NCI-H1417 treated with DMSO at 0.1 percent for 48 hours (cell line): Measurements from ENCODE around the gene MFSD2A.
A peak's percentile ranks its signal among the peaks of the same experiment; 100 is the strongest.
"Not testable (repeated sequence)": the region's sequence is repeated elsewhere in the genome, so short reads cannot be mapped to it uniquely, and the experiment has no call there.

Experiments used
- DNase-seq: peaks from one replicate; lab custom pipeline; 2025; lab: John Stamatoyannopoulos, UW

Gene MFSD2A

DNA sequence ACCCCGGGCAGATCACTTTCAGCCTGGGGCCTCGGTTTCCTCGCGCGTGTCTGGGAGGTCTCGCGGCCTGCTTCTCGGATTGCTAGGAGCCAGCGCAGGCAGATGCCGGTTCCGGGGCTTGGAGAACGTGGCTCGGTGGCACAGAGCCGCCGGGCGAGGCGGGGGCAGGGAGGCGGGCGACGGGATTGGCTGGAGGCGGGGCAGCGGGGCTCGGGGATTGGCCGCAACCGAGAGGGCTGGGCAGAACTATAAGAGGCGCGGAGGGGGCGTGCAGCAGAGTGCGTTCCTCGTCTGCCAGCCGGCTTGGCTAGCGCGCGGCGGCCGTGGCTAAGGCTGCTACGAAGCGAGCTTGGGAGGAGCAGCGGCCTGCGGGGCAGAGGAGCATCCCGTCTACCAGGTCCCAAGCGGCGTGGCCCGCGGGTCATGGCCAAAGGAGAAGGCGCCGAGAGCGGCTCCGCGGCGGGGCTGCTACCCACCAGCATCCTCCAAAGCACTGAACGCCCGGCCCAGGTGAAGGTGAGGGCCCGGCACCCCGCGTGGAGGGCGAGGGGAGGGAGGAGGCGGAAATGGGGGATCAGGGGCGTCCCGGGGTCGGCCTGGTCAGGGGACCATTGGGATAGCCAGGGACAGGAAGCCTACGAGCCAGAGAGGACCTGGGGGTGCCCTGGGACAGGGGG is at the start of gene MFSD2A:
Gene MFSD2A, plus strand, starts transcription at position 276 of the 677 bp plus-strand sequence. Its CDS starts 148 bp downstream, at position 424.
- peak; percentile 76 for DNase-seq

DNA sequence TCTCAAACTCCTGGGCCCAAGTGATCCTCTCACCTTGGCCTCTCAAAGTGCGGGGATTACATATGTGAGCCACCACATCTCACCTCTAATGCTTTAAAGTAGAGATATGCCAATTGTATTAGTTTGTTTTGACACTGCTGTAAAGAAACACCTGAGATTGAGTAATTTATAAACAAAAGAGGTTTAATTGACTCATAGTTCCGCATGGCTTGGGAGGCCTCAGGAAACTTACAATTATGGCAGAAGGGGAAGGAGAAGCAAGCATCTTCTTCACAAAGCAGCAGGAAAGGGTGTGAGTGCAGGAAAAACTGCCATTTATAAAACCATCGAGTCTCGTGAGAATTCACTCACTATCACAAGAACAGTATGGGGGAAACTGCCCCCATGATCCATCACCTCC is 49.8 kb upstream of the MFSD2A start:
- no peak for DNase-seq

DNA sequence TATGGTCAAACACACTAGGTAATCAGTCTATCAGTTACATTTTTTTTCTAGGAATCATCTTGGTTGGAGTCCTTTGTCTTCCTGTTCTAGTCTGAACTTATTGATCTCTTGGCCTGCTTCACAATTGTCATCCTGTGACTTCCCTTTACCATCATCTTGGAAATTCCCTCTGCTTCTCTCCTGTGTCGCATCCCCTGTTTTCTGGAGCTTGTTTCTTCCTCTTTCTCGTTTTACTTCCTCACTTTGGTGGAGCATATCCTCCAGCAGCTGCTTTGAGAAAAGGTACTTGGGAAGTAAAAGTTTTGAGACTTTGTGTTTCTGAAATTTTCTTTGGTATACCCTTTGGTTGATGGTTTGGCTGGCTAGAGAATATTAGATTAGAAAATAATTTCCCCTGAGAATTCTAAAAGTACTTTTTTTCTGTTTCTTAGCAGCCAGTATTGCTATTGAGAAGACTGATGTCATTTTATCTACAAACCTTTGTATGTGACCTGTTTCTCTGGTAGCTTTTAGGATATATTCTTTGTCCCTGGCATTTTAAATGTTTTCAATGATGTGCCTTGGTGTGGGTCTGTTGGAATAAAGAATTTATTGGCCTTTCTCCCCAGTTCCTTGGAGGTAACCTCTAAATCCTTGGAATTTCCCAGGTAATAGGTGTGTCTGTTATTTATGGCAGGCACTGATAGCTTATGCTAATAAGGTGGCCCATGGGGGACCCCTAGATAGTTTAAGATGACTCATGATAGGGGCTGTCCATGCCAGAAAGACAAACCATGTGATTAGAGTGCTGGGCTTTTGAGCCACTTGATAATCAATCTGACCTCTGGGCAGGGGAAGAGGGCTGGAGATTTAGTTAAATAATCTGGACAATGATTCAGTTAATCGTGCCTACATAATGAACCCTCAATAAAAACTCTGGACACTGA is 47.2 kb upstream of the MFSD2A start:
- DNase-seq = no peak

DNA sequence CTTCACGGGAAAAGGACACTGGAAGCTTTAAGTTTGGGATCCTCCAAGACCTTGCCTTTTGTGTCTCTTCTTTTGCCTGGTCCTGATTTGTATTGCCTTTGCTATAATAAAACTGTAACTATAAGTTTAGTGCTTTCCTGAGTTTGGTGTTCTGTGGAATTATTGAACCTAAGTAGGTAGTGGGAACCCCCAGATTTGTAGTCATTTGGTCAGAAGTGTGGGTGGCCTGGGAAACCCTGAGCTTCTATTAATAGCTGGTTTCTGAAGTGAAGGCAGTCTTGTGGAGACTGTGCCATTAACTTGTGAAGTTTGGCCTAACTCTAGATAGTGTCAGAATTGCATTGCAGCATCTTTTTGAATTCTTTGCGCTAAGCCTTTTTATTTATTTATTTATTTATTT is 46.4 kb upstream of the MFSD2A start:
- DNase-seq = no peak

DNA sequence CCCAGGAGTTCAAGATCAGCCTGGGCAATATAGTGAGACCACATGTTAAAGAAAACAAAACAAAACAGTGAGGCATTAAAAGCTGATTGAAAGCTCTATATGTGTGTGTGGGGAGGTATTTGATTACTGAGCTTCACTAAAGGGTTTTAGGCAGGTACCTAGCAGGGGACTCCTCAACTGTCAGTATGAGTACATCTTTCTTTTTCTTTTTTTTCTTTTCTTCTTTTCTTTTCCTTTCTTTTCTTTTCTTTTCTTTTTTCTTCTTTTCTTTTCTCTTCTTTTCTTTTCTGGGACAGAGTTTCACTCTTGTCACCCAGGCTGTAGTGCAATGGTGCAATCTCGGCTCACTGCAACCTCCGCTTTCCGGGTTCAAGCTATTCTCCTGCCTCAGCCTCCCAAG is 44.7 kb upstream of the MFSD2A start:
- no peak for DNase-seq

DNA sequence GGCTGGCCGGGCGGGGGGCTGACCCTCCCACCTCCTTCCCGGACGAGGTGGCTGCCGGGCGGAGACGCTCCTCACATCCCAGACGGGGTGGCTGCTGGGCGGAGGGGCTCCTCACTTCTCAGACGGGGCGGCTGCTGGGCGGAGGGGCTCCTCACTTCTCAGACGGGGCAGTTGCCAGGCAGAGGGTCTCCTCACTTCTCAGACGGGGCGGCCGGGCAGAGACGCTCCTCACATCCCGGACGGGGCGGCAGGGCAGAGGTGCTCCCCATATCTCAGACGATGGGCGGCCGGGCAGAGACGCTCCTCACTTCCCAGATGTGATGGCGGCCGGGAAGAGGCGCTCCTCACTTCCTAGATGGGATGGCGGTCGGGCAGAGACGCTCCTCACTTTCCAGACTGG is 41.8 kb upstream of the MFSD2A start:
- not testable (repeated sequence) for DNase-seq

DNA sequence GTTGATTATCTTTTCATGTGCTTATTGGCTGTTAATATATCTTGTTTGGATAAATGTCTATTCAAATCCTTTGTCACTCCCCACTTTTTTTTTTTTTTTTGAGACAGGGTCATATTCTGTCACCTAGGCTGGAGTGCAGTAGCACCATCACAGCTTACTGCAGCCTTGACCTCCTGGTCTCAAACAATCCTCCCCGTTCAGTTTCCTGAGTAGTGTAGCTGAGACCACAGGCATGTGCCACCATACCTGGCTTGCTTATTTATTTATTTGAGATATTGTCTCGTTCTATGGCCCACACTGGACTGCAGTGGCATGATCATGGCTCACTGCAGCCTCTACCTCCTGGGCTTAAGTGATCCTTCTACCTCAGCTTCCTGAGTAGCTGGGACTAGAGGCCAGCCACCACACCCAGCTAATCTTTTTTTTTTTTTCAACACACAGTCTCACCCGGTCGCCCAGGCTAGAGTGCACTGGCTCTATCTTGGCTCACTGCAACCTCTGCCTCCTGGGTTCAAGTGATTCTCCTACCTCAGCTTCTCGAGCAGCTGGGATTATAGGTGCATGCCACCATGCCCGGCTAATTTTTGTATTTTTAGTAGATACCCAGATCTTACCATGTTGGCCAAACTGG is 39.3 kb upstream of the MFSD2A start:
- DNase-seq = no peak

DNA sequence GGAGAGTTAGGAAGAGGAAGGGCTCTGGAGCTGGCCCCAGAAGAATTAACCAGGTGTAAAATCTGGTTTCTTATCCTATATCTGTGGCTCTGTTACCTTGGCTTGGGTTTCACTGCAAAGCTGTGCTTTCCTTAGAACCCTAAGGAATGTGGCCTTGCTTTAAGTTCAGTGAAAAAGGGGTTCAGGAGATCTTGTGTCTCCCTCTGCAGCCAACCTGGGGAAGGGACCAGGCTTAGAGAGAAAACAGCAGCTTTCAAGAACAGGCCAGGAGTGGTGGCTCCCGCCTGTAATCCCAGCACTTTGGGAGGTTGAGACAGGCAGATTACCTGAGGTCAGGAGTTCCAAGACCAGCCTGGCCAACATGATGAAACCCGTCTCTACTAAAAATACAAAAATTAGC is 37.1 kb upstream of the MFSD2A start:
- no peak for DNase-seq

DNA sequence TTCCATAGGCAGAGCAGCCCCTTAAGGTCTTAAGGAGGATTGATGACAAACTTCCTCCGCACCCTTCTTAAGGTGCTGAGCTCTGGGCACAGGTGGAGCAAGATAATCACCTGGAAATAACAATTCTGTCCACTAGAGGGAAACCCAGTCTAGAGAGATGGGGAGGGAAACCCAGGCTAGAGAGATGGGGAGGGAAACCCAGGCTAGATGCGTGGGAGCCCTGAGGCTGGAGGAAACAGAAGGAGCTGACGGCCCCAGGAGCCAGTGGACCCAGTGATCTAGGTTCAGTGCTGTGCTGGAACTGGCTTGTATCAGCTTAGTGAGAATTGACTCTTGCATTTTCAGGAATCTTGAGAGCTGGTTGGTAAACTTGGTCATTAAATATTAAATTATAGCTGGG is 35.4 kb upstream of the MFSD2A start:
- DNase-seq = peak; percentile 41

DNA sequence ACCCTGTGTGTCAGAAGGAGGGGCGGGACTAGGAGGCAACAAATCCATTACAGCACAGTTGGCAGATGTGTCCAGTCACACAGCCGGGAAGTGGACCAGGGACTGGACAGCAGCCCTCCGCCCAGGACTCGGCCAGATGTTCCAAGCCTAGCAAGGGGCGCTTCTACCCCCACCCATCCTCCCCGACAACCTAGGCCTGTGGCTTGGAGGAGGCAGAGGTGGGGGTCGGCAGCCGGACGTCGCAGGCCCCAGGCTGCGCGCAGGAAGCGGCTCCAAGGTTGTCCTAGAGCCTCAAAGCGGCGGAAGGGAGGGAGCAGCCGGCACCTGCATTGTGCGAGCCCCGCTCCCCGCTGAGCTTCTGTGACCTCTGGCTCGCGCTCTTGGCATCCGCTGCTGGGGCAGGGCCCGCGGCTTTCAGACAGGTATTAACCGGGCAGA is 32.7 kb upstream of the MFSD2A start:
- no peak for DNase-seq

DNA sequence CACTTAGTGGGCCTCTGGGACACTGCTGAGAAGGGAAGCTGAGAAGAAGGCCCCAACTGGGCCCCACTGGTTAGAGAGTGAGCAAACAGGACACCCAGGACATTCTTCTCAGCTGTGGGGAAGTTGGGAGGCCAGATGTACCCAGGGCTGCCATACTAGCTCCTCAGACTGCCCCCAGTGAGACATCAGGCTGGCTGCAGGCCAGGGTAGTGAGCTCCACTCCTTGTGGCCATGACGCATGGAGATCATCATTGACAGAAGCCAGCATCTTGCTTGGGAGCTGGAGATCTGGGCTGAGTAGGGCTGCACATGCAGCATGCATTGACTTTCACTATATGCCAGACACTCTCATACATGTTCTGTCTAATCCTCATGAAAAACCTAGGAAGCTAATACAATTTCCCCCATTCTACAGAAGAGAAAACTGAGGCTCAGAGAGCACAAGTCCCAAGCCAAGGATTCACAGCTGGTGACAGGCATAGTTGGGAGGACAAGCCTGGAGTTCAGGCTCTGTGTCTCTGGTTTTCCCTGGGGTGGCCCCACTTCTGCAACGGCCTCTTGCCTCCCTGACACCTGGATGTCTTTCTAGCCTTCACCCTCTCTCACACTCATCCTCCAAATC is 29.1 kb upstream of the MFSD2A start:
- DNase-seq = no peak

DNA sequence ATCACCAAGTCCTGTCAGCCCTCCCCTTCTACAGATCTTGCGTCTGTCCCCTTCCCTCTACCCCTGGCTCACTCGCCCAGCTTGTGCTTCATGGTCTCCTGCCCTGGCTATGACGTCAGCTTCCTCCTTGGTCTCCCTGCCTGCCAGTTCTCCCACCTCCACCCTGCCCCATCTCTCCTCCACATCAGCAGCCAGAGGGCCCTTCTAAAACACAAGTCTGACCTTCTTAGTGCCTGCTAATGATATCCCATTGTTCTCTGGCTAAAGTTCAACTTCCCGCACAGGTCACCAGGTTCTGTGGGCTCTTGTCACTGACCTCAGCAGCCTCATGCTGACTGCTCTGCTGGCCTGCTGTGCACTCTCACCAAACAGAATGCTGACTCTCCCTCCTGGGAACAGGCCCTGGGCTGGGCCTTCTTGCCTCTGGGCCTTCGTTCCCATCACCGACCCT is 28.6 kb upstream of the MFSD2A start:
- no peak for DNase-seq

DNA sequence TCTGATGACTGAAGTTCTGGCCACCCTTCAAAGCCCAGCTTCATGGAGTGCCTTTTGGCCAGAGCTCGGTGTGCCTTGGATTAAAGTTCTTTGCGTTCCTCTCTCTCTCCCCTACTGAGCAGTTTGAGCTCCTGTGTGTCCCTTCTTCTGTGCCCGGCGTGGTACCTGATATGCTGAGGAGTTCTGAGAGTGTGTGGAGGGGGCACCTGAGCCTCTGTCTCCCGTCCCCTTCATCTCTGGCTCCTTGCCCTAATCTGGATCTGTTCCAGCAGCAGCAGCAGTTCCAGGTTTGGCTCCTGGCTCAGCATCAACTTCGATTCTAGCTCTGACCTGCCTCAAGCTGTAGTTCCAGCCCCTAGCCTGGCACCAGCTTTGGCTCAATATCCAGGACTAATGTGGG is 28.1 kb upstream of the MFSD2A start:
- no peak for DNase-seq

DNA sequence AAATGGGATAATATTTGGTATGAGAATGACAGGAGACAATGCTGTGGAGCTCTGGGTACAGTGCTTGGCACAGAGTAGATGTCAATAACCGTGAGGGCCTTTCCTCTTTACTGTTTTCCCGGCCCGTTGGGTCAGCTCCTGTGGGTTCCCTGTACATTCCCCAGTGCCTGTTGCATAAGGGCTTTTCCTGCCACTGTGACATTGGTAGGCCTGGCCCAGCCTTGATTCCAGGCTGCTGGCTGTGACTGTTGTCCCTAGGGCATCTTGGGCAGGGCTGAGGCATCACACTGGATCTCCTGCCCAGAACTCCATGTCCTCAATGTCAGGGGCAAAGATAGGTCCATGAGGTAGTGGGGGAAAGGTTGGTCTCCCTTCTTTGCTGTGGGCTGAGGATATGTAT is 27.4 kb upstream of the MFSD2A start:
- no peak for DNase-seq

DNA sequence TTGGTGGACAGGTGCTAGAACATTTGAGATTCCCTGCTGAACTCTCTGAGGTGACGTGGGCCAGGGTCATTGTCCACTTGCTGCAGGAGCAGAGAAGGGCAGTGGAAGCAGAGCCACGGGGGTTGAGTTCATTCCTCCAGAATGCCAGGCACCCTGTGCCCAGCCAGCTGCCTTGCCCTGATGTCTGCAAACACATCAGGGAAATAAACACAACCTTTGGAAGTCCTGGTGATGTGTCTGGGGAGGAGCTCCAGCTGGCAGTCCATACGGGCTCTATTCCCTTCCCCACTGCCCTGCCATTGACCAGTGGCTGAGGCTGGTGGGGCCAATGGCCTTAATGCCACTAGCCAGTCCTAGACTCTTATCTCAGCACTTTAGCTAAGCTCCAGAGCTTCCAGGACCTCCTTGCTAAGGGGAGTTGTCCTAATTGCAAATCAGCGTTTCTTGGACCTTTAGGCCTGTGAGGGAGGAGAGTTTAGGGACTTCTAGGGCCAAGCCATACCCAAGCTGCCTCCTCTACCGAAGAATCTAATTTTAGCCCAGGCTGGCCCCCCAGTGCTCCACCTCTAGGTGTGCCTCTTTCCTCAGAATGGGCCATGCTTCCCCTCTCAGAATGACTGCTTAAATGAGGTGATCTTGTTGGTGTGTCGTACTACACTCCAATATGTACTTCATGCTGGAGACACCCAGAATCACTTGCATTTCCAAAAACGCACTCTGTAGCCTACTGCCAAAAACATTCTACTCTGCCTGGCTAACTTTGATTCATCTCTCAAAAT is 25.9 kb upstream of the MFSD2A start:
- no peak for DNase-seq

DNA sequence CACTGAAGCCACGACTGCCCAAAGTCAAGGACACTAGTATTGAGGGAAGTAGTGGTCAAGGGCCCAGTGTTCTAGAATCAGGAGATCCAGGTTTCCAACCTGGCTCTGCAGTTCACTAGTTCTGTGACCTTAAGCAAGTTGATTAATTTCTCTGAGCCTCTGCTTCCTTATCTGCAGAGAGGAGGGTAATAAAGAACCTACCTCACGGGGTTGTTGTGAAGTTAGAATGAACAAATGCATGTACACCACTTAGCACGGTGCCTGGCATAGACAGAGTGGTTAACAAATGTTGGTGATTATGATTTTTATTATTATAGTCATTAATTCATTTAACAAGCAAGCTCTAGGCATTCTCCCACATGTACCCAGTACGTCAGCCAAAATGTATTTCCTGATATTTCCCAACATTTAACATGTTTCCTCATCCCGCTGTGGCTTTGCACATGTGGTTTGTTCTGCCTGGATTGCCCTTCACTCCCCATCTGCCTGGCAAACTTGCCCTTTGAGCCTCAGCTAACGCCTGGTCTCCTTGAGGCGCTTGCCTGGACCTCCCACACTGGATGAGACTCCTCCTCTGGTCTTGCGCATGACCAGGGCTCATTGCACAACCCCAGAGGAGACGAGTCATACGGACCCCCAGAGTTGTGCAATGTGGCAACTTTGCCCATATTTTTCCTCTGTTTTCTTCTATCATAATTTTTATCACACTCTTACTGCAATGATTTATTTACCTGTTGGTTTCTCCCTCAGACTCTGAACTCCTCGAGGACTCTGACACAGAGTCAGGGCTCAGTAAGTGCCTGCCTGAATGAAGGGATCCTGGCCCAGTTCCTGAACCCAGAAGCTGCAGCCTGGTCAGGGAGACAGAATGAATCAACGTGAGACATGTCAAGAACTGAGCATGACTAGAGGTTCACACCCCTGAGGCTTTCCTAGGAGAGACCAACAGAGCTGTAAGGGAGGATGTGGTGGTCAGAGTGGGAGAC is 20.7 kb upstream of the MFSD2A start:
- DNase-seq = no peak

DNA sequence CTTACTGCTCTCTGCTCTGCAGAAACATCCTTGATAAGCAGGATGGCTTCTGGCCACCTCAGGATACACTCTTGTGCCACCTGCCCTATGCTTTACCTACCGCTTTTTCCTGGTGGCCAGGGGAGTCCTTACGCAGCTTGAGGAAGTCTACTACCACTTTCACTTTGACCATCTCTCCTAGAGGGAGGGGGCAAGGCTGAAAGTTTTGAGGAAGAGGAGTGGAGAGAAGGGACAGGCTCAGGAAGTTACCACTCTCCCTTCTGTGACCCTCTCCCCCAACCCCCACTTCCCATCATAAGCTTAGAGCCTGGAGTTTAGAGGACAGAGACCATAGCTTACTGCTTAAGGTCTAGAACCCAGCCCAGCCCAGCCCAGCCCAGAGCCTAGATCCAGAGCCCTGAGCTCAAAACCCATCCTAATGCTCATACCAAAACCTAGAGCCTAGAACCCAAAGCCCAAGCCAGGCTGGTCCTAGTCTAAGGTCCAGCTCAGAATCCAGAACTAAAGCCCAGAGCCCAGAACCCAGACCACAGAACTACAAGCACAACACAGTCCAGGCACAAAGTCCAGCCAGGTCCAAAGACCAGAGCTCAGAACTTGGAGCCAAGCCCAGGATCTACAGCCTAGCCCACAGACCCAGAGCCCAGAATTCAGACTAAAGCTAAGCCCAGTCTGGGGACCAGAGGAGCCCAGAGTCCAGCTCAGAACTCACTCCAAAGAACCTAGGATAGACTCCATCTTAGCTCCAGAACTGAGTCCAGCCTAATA is 18.0 kb upstream of the MFSD2A start:
- no peak for DNase-seq

DNA sequence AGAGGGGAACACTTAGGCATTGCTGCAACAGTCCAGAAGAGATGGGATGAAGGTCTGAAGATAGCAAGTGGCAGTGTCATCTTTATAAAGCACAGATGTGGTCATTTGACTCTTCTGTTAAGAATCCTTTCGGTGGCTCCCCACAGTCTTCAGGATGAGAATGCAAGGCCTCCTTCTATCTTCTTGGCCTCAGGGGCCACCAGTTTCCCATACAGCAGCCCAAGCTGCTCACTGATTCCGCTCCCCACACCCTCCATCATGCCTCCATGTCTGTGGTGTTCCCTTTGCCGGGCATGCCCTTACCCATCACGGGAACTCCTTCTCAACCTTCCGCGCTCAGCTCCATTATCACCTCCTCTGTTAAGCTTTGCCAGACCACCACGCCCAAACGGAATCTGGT is 16.1 kb upstream of the MFSD2A start:
- DNase-seq = no peak

DNA sequence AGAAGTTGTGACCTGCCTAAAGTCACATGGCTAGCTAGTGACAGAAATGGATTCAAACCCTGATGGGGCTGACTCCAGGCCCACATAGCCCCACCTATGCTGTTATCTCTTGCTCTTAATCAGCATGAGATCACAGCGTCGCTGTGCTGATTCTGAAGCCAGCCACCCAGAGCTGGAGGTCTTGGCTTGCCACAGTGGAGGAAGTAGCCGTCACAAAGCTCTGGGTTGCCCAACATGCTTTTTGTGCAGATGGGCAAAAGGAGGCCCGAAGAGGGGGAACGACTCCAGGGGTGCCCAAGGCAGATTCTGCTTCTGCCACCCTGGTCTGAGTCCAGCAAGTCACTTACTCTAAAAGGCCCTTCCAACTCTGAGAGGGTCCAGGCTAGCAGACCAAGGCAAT is 14.7 kb upstream of the MFSD2A start:
- DNase-seq = no peak
